ENCODE data around the gene CCT8L2. TPM values are rescaled to one million over a fixed set of nuclear protein-coding genes. Genes with fewer than 3 reads are reported as not detected.
"Not testable (repeated sequence)": the region's sequence is repeated elsewhere in the genome, so short reads cannot be mapped to it uniquely, and the experiment has no call there.

Gene CCT8L2
- total and polyA plus RNA-seq, 4 donors: not detected

DNA sequence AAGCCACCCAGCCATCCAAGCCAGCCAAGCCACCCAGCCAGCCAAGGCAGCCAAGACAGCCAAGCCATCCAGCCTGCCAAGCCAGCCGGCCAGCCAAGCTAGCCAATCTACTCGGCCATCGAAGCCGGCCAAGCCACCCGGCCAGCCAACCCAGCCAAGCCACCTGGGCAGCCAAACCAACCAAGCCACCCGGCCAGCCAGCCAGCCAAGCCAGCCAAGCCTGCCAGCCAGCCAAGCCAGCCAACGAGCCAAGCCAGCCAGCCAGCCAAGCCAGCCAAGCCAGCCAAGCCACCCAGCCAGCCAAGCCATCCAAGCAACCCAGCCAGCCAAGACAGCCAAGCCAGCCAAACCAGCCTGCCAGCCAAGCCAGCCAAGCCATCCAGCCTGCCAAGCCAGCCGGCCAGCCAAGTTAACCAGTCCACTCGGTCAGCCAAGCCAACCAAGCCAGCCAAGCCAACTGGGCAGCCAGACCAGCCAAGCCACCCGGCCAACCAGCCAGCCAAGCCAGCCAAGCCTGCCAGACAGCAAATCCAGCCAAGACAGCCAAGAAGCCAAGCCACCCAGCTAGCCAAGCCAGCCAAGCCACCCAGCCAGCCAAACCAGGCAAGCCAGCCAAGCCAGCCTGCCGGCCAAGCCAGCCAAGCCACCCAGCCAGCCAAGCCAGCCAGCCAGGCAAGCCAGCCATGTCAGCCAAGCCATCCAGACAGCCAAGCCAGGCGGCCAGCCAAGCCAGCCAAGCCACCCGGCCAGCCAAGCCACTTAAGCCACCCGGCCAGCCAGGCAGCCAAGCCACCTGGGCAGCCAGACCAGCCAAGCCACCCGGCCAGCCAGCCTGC lies 26.8 kb downstream of the CCT8L2 start:
- 87% methylated on average over 15 of the region's 15 CpGs for WGBS, 2 donors
- not testable (repeated sequence) for H3K9ac ChIP-seq (ENCODE audit: insufficient read depth in 1 of 2, low read length in 2 of 2); H3K4me1 ChIP-seq (ENCODE audit: control insufficient read depth in 5 of 5, insufficient read depth in 5 of 5, low read length in 5 of 5); DNase-seq; H3K9me3 ChIP-seq (ENCODE audit: control insufficient read depth in 4 of 4, insufficient read depth in 3 of 4, low read length in 3 of 4); ATAC-seq (ENCODE audit: insufficient read depth, low FRiP score); H3K27me3 ChIP-seq (ENCODE audit: control insufficient read depth in 3 of 3, insufficient read depth in 3 of 3, low read length in 2 of 3); H3K4me3 ChIP-seq; H3K36me3 ChIP-seq (ENCODE audit: control insufficient read depth in 4 of 4, insufficient read depth in 4 of 4, low read length in 4 of 4); H3K27ac ChIP-seq (ENCODE audit: low read depth in 1 of 2, low read length in 1 of 2)

DNA sequence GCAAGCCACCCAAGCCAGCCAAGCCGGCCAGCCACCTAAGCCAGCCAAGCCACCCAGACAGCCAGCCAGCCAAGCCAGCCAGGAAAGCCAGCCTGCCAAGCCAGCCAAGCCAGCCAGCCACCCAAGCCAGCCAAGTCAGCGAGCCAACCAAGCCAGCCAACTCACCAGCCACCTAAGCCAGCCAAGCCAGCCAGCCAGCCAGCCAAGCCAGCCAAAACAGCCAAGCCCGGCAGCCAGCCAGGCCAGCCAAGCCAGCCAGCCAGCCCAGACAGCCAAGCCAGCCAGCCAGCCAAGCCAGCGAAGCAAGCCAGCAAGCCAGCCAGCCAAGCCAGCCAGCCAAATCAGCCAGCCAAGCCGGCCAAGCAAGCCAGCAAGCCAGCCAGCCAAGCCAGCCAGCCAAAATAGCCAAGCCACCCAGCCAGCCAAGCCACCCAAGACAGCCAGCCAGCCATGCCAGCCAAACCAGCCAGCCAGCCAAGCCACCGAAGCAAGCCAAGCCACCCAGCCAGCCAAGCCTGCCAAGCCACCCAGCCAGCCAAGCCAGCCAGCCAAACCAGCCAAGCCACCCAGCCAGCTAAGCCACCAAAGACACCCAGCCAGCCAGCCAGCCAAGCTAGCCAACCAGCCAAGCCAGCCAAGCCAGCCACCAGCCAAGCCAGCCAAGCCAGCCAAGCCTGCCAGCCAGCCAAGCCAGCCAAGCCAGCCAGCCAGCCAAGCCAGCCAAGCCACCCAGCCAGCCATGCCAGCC lies 27.6 kb downstream of the CCT8L2 start:
- not testable (repeated sequence) for H3K9ac ChIP-seq (ENCODE audit: insufficient read depth in 1 of 2, low read length in 2 of 2); H3K36me3 ChIP-seq (ENCODE audit: control insufficient read depth in 4 of 4, insufficient read depth in 4 of 4, low read length in 4 of 4); DNase-seq; H3K9me3 ChIP-seq (ENCODE audit: control insufficient read depth in 4 of 4, insufficient read depth in 3 of 4, low read length in 3 of 4); ATAC-seq (ENCODE audit: insufficient read depth, low FRiP score); H3K4me1 ChIP-seq (ENCODE audit: control insufficient read depth in 5 of 5, insufficient read depth in 5 of 5, low read length in 5 of 5); H3K27me3 ChIP-seq (ENCODE audit: control insufficient read depth in 3 of 3, insufficient read depth in 3 of 3, low read length in 2 of 3); H3K4me3 ChIP-seq; H3K27ac ChIP-seq (ENCODE audit: low read depth in 1 of 2, low read length in 1 of 2)
- 74 to 85% methylated on average over 4 to 6 of the region's 6 CpGs for WGBS, 2 donors

DNA sequence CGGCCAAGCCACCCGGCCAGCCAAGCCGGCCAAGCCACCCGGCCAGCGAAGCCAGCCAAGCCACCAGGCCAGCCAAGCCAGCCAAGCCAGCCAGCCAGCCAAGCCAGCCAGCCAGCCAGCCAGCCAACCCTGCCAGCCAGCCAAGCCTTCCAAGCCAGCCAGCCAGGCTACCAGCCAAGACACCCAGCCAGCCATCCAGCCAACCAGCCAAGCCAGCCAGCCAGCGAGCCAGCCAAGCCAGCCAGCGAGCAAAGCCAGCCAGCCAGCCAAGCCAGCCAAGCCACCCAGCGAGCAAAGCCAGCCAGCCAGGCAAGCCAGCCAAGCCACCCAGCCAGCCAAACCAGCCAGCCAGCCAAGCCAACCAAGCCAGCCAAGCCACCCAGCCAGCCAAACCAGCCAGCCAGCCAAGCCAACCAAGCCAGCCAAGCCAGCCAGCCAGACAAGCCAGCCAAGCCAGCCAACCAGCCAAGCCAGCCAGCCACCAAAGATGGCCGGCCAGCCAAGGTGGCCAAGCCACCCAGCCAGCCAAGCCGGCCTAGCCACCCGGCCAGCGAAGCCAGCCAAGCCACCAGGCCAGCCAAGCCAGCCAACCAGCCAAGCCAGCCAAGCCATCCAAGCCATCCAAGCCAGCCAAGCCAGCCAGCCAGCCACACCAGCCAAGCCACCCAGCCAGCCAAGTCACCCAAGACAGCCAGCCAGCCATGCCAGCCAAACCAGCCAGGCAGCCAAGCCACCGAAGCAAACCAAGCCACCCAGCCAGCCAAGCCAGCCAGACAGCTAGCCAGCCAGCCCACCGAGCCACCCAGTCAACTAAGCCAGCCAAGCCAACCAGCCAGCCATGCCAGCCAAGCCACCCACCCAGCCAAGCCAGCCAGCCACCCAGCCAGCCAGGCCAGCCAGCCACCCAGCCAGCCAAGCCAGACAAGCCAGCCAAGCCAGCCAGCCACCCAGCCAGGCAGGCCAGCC lies 28.8 kb downstream of the CCT8L2 start:
- Histone ChIP-seq H3K36me3 (ENCODE audit: control insufficient read depth in 4 of 4, insufficient read depth in 4 of 4, low read length in 4 of 4) (no peaks in the 10 kb centered on the region), H3K9me3 (ENCODE audit: control insufficient read depth in 4 of 4, insufficient read depth in 3 of 4, low read length in 3 of 4) (peaks cover 0 to 14% (median 0%) of the 10 kb centered on the region in 4 donors), H3K27me3 (ENCODE audit: control insufficient read depth in 3 of 3, insufficient read depth in 3 of 3, low read length in 2 of 3) (no peaks in the 10 kb centered on the region), H3K4me1 (ENCODE audit: control insufficient read depth in 5 of 5, insufficient read depth in 5 of 5, low read length in 5 of 5) (no peaks in the 10 kb centered on the region), H3K27ac (ENCODE audit: low read depth in 1 of 2, low read length in 1 of 2) (no peak overlapping the region), H3K9ac (ENCODE audit: insufficient read depth in 1 of 2, low read length in 2 of 2) (no peak overlapping the region), H3K4me3 (no peak overlapping the region)
- TF ChIP-seq, protein P1, sequence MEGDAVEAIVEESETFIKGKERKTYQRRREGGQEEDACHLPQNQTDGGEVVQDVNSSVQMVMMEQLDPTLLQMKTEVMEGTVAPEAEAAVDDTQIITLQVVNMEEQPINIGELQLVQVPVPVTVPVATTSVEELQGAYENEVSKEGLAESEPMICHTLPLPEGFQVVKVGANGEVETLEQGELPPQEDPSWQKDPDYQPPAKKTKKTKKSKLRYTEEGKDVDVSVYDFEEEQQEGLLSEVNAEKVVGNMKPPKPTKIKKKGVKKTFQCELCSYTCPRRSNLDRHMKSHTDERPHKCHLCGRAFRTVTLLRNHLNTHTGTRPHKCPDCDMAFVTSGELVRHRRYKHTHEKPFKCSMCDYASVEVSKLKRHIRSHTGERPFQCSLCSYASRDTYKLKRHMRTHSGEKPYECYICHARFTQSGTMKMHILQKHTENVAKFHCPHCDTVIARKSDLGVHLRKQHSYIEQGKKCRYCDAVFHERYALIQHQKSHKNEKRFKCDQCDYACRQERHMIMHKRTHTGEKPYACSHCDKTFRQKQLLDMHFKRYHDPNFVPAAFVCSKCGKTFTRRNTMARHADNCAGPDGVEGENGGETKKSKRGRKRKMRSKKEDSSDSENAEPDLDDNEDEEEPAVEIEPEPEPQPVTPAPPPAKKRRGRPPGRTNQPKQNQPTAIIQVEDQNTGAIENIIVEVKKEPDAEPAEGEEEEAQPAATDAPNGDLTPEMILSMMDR (IDR thresholded peaks at IDR 0.05; ENCODE audit: control extremely low read depth, extremely low read depth): no peak
- WGBS, 2 donors: 80 to 81% methylated on average over 14 of the region's 14 CpGs
- DNase-seq (no peak), ATAC-seq (ENCODE audit: insufficient read depth, low FRiP score) (no peak)

GRCh38 chr22:16562711-16563554 lies 29.7 kb downstream of the CCT8L2 start:
- 96 to 97% methylated on average over 4 of the region's 4 CpGs for whole genome bisulfite sequencing, 2 donors
- TF ChIP-seq, protein P1 (IDR thresholded peaks at IDR 0.05; ENCODE audit: control extremely low read depth, extremely low read depth): no peak

DNA sequence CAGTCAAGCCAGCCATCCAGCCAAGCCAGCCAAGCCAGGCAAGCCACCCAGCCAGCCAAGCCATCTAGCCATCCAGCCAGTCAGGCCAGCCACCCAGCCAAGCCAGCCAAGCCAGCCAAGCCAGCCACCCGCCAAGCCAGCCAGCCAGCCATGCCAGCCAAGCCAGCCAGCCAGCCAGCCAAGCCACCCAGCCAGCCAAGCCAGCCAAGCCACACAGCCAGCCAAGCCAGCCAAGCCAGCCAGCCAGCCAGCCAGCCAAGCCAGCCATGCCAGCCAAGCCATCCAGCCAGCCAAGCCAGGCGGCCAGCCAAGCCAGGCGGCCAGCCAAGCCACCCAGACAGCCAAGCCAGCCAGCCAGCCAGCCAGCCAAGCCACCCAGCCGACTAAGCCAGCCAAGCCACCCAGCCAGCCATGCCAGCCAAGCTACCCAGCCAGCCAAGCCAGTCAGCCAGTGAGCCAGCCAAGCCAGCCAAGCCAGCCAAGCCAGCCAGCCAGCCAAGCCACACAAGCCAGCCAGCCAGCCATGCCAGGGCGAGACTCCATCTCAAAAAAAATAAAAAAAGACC lies 31.4 kb downstream of the CCT8L2 start:
- H3K27me3 ChIP-seq (ENCODE audit: control insufficient read depth in 3 of 3, insufficient read depth in 3 of 3, low read length in 2 of 3); H3K4me1 ChIP-seq (ENCODE audit: control insufficient read depth in 5 of 5, insufficient read depth in 5 of 5, low read length in 5 of 5); ATAC-seq (ENCODE audit: insufficient read depth, low FRiP score); DNase-seq; H3K4me3 ChIP-seq; H3K9ac ChIP-seq (ENCODE audit: insufficient read depth in 1 of 2, low read length in 2 of 2); H3K27ac ChIP-seq (ENCODE audit: low read depth in 1 of 2, low read length in 1 of 2); H3K36me3 ChIP-seq (ENCODE audit: control insufficient read depth in 4 of 4, insufficient read depth in 4 of 4, low read length in 4 of 4); H3K9me3 ChIP-seq (ENCODE audit: control insufficient read depth in 4 of 4, insufficient read depth in 3 of 4, low read length in 3 of 4): not testable (repeated sequence)
- 84 to 86% methylated on average over 5 of the region's 5 CpGs for WGBS, 2 donors

More at GRCh38 chr22:16562711-16563554, 29.7 kb downstream of the CCT8L2 start:
- Histone ChIP-seq H3K4me3 (no peak overlapping the region), H3K27ac (ENCODE audit: low read depth in 1 of 2, low read length in 1 of 2) (no peak overlapping the region), H3K27me3 (ENCODE audit: control insufficient read depth in 3 of 3, insufficient read depth in 3 of 3, low read length in 2 of 3) (no peaks in the 10 kb centered on the region), H3K36me3 (ENCODE audit: control insufficient read depth in 4 of 4, insufficient read depth in 4 of 4, low read length in 4 of 4) (no peaks in the 10 kb centered on the region), H3K9me3 (ENCODE audit: control insufficient read depth in 4 of 4, insufficient read depth in 3 of 4, low read length in 3 of 4) (peaks cover 0 to 14% (median 0%) of the 10 kb centered on the region in 4 donors), H3K9ac (ENCODE audit: insufficient read depth in 1 of 2, low read length in 2 of 2) (no peak overlapping the region), H3K4me1 (ENCODE audit: control insufficient read depth in 5 of 5, insufficient read depth in 5 of 5, low read length in 5 of 5) (no peaks in the 10 kb centered on the region)
- DNase-seq (no peak), ATAC-seq (ENCODE audit: insufficient read depth, low FRiP score) (no peak)

Data from lung (tissue), 12 donors.